Subcutaneous adipose tissue (tissue), 4 donors: Measurements from ENCODE around the gene PPP1R10. TPM values are rescaled to one million over a fixed set of nuclear protein-coding genes. Genes with fewer than 3 reads are reported as not detected.

Experiments used
- CTCF ChIP-seq: fragments of 450-650 bp; IDR thresholded peaks from one replicate; pipeline ENCODE4 v1.5.1; 2016; ENCODE audit warnings: low read depth, mild to moderate bottlenecking, control low read depth, antibody characterized with exemption, moderate library complexity
- total RNA-seq, 4 donors: library from RNA; depleted of rRNA; stranded (reverse); fragments of >200 nt; gene quantifications; one replicate each; pipeline ENCODE4 v1.1.0, GENCODE V29; 2016

Gene PPP1R10
- 10 to 100 TPM; 19.0 to 29.7 (median 27.6) TPM for total RNA-seq

DNA sequence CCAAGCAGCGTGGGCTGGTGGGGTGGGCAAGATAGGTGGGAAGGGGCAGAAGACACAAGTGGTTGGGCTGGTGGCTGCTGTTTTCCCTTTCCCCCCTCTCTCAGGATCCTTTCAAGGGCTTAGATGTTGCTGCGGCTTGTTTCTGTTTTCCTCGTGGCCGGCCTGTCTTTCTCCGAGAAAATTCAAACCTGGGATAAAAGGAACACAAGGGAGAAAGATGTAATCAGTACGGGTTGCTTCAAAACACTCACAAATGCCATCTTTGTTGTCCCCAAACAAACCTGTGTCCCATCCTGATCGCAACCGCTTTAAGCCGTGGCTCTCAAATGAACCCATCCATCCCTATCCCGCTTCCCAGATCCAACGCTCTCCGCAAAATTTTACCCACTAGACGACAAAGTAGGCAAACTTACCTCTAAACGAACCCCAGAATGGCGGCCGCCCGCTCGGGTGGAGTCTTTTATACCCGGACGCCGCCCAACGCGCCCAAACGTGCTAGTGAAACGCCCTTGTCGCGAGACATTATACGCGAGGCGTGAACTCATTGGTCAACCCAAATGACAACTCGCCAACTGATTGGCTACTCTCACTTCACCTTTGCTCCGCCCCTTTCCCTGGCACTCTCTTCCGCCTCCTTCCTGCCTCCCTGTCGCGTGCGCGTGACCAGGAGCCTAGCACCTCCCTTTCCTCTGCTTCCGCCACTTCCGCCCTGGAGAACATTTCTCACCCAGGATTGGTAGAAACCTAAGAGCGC lies at the start of gene PPP1R10:
Gene PPP1R10, minus strand, starts transcription at position 433 of the 754 bp plus-strand sequence. CDS start 7,299 bp downstream, outside the sequence.
- TF ChIP-seq CTCF = no peak

DNA sequence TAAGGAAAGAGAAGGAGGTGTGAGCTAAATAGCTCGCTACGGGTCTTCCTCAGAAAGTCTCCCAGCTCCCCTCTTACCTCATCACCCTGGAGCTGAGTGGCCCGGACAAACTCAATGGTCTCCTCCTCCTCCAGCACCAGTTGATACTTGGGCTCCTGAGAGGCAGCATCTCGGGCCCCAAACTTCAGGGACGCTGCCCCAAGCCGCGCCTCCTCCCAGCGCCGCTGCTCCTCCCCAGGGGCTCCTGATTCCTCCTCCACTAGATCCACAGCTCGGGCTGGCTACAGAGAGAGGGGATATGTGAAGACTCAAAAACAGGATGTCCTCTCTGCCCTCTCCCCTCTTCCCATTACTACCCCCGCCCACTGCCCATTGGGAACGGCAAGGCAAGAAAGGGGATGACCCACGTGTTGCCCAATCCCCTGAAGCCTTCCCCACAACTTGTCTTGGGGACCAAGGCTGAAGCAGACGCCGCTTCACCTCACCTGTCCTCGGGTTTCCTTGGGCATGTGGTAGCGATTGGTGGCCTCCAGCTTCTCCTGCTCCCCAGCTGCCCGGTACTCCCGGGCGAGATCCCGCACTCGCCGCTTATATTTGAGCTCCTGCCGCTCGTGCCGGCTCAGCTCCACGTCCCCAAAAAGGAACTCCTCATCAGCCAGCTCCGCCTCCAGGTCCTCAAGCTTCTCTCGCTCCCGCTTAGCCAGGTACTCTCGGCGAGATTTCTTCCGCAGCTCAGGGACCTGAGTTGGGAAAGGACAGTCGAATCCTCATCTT lies 48.1 kb upstream of the PPP1R10 start:
- TF ChIP-seq CTCF = no peak

GRCh38 chr6:30657454-30657853 lies 40.4 kb upstream of the PPP1R10 start:
- TF ChIP-seq CTCF = no peak

DNA sequence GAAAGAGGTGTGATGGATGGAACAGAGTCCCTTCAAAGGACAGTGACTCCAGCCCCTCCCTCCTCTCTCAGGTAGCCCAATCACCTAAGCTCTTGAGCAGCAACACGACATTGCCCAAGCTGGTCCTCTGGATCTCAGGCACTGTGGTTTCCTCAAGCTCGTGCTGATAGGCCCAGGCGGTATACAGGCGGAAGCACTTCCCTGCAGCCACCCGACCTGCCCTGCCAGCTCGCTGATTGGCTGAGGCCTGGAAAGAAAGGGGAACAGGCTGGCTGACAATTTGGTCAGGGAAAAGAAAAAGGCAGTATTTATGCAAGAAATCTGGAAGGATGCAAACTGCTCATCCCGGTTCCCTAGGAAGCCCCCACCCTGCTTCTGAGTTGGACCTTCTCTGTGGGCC lies 39.5 kb upstream of the PPP1R10 start:
- TF ChIP-seq CTCF = no peak

GRCh38 chr6:30655743-30656094 lies 38.7 kb upstream of the PPP1R10 start:
- no peak for TF ChIP-seq CTCF

DNA sequence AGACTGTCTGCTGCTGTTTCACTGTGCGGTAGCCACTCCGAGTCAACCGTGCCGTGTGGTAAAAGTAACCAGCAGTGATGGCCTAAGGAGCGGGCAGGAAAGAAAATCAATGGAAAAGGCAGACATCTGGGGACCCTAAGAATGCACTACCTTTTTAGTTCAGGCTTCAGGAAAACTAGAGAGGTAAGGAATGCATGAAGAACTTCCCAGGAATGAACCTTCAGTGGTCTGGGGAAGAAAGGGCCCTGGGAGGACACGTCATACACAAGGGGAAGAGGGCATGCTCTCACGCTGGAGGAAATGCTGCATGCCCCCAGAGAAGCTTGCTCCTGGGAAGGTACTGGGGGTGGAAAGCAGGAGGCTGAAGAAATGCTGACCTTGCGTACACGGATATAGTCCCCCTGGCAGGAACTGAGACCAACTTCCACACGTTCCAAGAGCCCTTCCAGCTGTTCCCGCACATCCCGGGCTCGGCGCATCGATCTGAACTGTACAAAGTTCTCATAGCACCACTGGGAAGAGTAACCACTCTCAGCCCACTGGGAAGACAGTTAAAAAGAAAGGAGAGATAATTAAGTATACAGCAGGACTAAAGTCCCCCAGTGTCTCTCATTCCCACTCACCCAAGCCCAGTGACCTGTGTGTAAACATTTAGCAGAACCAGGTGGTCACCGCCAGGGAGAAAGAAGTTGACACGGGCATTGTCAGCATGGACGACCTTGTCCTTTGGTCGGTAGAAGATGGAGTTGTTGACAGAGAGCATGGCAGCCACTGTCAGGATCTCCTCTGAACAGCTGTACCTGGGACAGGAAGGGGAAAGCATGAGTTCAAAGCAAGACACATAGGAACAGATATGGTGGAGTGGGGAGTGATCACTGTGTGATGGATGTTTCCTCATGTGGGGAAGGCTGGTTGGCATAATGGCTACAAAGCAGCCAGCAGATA lies 38.0 kb upstream of the PPP1R10 start:
- TF ChIP-seq CTCF = no peak

DNA sequence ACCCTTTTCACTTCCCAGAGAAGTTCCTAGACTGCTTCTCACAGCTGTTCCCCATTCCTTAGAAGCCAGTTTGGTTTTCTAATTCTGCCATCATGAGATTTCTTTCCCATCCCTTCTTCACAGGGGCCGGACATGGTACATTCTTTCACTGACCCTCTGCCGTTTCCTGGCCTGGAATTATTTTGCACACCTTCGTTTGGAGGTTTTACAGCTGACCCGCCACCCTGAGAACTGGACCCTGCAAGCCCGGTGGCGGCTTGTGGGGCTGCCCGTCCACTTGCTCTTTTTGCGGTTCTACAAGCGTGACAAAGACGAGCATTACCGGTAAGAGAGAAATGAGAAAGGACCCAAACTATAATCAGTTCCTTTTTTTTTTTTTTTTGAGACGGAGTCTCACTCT lies 34.1 kb upstream of the PPP1R10 start:
- TF ChIP-seq CTCF = no peak
